A549 (cell line): ENCODE measurements around the gene EHD2.

ENCODE experiments used
- CBX8 ChIP-seq: fragments of 200-600 bp; sonication (generic); IDR thresholded peaks from 2 replicates; pipeline ENCODE4 v1.6.1; 2016
- JUNB ChIP-seq: fragments of >200 bp; sonication (Bioruptor Twin); formaldehyde crosslinking; IDR thresholded peaks from 2 replicates; pipeline ENCODE4 v1.6.1; 2016
- RAD21 ChIP-seq, 2 experiments: fragments of >200 bp in 1 of 2; sonication (Bioruptor Twin) in 1 of 2; formaldehyde crosslinking in 1 of 2; IDR thresholded peaks in 1 of 2; conservative IDR thresholded peaks in 1 of 2; 2 replicates in 1 of 2; 3 replicates in 1 of 2; pipeline ENCODE4 v1.6.1; 2012 to 2018; ENCODE audit warnings: inconsistent platforms in 1 of 2
- TF ChIP-seq, protein P1 (sequence below): fragments of >200 bp; sonication (Bioruptor Twin); formaldehyde crosslinking; IDR thresholded peaks from 3 replicates; pipeline ENCODE4 v1.5.1; 2016

DNA sequence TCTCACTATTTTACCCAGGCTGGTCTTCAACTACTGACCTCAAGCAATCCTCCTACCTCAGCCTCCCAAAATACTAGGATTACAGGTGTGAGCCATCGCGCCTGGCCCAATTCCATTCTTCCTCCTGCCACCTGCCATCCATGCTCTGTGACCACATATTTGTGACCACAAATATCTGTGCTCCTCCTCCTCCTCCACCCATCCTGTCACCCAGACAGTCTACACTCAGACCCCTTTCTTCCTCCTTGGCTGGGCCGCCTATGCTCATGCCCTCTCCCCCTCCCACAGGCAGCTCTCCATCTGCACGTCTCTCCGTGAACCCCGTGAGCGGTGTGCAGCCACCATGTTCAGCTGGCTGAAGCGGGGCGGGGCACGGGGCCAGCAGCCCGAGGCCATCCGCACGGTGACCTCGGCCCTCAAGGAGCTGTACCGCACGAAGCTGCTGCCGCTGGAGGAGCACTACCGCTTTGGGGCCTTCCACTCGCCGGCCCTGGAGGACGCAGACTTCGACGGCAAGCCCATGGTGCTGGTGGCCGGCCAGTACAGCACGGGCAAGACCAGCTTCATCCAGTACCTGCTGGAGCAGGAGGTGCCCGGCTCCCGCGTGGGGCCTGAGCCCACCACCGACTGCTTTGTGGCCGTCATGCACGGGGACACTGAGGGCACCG, 3.2 kb downstream of the EHD2 start:
- no peak for TF ChIP-seq CBX8
- TF ChIP-seq JUNB = no peak
- TF ChIP-seq RAD21 (conservative IDR thresholded peaks at IDR 0.05 in 1 of 2, IDR thresholded peaks at IDR 0.05 in 1 of 2) = no peak
- TF ChIP-seq, protein P1, sequence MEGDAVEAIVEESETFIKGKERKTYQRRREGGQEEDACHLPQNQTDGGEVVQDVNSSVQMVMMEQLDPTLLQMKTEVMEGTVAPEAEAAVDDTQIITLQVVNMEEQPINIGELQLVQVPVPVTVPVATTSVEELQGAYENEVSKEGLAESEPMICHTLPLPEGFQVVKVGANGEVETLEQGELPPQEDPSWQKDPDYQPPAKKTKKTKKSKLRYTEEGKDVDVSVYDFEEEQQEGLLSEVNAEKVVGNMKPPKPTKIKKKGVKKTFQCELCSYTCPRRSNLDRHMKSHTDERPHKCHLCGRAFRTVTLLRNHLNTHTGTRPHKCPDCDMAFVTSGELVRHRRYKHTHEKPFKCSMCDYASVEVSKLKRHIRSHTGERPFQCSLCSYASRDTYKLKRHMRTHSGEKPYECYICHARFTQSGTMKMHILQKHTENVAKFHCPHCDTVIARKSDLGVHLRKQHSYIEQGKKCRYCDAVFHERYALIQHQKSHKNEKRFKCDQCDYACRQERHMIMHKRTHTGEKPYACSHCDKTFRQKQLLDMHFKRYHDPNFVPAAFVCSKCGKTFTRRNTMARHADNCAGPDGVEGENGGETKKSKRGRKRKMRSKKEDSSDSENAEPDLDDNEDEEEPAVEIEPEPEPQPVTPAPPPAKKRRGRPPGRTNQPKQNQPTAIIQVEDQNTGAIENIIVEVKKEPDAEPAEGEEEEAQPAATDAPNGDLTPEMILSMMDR = no peak
